ENCODE data around the gene WWC2.

The WWC2 gene

DNA sequence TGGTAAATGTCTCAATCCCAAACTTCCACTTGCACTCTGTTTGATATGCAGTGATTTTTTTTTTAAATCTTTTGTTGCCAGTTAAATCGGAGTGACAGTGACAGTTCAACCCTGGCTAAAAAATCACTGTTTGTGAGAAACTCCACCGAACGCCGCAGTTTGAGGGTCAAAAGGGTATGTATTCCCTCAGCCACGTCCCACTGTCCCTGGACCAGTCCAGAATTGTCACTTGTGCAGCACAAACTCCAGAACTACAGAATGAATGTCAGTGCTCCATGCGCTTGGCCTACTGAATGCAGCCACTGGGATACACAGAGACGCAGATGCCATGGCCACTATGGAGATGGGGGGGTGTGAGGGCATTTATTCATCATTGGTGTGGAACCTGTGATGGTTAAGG lies 186.8 kb downstream of the WWC2 start:
- TF ChIP-seq, protein P1, sequence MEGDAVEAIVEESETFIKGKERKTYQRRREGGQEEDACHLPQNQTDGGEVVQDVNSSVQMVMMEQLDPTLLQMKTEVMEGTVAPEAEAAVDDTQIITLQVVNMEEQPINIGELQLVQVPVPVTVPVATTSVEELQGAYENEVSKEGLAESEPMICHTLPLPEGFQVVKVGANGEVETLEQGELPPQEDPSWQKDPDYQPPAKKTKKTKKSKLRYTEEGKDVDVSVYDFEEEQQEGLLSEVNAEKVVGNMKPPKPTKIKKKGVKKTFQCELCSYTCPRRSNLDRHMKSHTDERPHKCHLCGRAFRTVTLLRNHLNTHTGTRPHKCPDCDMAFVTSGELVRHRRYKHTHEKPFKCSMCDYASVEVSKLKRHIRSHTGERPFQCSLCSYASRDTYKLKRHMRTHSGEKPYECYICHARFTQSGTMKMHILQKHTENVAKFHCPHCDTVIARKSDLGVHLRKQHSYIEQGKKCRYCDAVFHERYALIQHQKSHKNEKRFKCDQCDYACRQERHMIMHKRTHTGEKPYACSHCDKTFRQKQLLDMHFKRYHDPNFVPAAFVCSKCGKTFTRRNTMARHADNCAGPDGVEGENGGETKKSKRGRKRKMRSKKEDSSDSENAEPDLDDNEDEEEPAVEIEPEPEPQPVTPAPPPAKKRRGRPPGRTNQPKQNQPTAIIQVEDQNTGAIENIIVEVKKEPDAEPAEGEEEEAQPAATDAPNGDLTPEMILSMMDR (IDR thresholded peaks at IDR 0.05) = no peak

DNA sequence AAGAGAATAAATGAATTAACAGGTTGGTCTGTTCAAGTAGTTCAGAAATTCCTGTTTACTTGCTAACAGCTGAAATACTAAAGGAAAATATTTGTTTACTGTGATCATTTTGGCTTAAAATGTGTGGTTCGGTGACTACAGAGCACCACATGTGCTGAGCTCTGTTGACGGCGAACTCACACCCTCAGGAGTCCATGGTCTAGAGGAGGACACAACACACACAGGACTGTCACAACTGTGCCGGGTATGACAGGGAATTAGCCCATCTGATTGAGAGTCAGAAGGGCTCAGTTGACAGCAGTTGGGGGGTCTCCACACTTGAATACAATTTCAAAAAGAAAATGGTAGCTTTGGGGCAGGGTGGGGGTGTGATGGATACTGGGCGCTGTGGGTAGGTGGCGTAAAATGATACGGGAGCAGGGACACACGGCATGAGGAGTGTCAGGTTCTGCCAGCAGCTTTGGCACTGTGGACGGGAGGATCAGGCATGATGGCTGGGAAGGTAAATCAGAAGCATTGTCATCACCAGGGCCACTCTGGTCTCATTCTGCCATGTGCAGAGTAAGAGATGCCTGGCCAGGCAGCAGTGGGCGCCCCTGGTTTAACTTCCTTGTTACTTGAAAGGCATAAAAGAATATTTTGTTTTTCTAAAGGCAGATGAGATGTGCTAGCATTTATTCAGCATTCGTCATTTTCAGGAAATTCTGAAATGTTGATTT lies 187.7 kb downstream of the WWC2 start:
- Mint-ChIP-seq H3K4me1 (no peaks in the 10 kb centered on the region), H3K36me3 (ENCODE audit: low read depth) (peaks cover 74% of the 10 kb centered on the region)

More for the DNA sequence above, 186.8 kb downstream of the WWC2 start:
- H3K4me1 Mint-ChIP-seq = no peaks in the 10 kb centered on the region
- no peaks in the 10 kb centered on the region for H3K9me3 Mint-ChIP-seq
- H3K27me3 Mint-ChIP-seq (ENCODE audit: low read depth, poor library complexity) = peaks cover 4% of the 10 kb centered on the region
- H3K27ac Mint-ChIP-seq = peak overlapping the region; percentile 77
- peaks cover 67% of the 10 kb centered on the region for H3K36me3 Mint-ChIP-seq (ENCODE audit: low read depth)
- no peak overlapping the region for H3K4me3 Mint-ChIP-seq
- DNase-seq = no peak

DNA sequence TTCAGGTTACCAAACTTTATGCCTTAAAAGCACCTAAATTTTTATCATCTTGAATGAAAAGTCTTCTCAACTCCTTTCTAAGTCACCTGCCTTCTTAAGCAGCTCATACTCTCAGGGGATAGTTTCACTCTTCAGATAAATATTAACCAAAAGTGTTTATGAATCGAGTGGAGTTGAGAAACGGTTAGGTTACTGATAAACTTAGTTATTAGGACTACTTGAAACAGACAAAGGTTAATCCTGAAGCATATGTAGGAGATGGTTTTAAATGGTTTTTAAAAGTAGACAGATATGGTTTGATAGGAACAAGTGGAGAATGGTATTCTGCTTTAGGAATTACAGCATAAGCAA lies 188.2 kb downstream of the WWC2 start:
- Mint-ChIP-seq H3K4me3 (no peak overlapping the region), H3K27ac (no peak overlapping the region), H3K9me3 (no peaks in the 10 kb centered on the region), H3K4me1 (no peaks in the 10 kb centered on the region), H3K27me3 (ENCODE audit: low read depth, poor library complexity) (peaks cover 6% of the 10 kb centered on the region), H3K36me3 (ENCODE audit: low read depth) (peaks cover 75% of the 10 kb centered on the region)
- DNase-seq = no peak
- TF ChIP-seq, protein P1 (IDR thresholded peaks at IDR 0.05) = no peak

More for the DNA sequence above, 187.7 kb downstream of the WWC2 start:
- Mint-ChIP-seq H3K27ac (peak overlapping the region; percentile 77), H3K9me3 (no peaks in the 10 kb centered on the region), H3K4me3 (no peak overlapping the region), H3K27me3 (ENCODE audit: low read depth, poor library complexity) (peaks cover 6% of the 10 kb centered on the region)
- no peak for DNase-seq
- TF ChIP-seq, protein P1 (IDR thresholded peaks at IDR 0.05) = no peak

DNA sequence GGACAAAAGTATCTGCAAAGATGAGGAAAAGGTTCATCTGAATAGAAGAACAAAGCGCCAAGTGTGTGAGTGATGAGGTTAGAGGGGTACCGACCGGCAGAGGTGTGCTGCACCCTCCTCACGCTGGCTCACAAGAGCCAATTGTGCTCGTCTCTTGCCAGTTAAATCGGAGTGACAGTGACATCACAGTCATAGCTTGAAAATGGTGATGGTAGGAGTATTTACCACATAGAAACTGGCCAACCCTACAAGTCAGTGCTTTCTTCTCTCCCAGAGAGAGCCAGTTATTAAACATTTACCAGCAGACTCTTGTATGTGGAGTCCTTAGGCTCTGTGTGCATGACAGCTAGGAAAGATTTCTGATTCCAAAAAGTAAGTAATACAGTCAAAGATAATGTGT lies 188.6 kb downstream of the WWC2 start:
- peaks cover 6% of the 10 kb centered on the region for H3K27me3 Mint-ChIP-seq (ENCODE audit: low read depth, poor library complexity)
- TF ChIP-seq, protein P1 (IDR thresholded peaks at IDR 0.05) = no peak
- peak overlapping the region; percentile 22 for H3K27ac Mint-ChIP-seq
- H3K36me3 Mint-ChIP-seq (ENCODE audit: low read depth) = peaks cover 75% of the 10 kb centered on the region
- no peaks in the 10 kb centered on the region for H3K9me3 Mint-ChIP-seq
- no peak for DNase-seq
- H3K4me3 Mint-ChIP-seq = no peak overlapping the region
- no peaks in the 10 kb centered on the region for H3K4me1 Mint-ChIP-seq

DNA sequence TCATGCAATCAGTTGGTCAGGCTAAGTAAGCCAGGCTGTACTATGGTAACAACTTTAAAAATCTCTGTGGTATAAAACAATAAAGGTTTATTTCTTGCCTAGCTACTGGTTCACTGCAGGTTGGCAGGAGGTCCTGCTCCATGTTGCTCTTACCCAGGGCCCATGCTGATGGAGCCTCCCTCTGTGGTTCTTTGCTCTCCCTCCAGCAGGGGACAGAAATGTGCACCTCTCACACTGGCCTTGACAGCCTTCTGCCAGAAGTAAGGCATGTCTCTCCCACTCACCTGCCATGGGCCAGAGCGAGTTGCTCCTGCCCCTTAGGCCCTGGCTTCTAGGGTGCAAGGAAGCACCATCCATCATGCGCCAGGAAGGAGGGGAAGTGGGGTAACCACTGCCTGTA lies 189.9 kb downstream of the WWC2 start:
- Mint-ChIP-seq H3K27ac (peak overlapping the region; percentile 90), H3K9me3 (no peaks in the 10 kb centered on the region), H3K4me1 (no peaks in the 10 kb centered on the region), H3K36me3 (ENCODE audit: low read depth) (peaks cover 73% of the 10 kb centered on the region), H3K27me3 (ENCODE audit: low read depth, poor library complexity) (peaks cover 6% of the 10 kb centered on the region), H3K4me3 (no peak overlapping the region)
- no peak for DNase-seq
- TF ChIP-seq, protein P1 (IDR thresholded peaks at IDR 0.05) = no peak

DNA sequence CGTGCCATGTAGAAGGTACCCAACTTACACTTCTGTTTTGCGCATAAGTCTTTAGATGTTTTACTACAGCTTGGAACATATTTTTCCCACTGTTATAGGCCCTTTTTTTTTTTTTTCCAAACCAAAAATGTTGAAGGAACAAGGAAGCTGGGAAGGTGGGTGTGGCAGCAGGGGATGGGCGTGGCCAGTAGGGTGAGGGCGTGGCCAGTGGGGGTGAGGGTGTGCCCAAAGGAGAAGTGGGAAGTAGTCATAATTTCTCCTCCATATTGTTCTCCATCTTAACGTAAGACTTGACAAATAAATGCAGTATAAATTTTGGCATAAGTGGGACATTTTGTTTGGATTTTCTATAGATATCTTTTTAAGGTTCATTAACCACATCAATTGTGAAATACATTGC lies 190.6 kb downstream of the WWC2 start:
- Mint-ChIP-seq H3K4me3 (no peak overlapping the region), H3K27ac (no peak overlapping the region), H3K9me3 (no peaks in the 10 kb centered on the region), H3K27me3 (ENCODE audit: low read depth, poor library complexity) (peaks cover 6% of the 10 kb centered on the region), H3K36me3 (ENCODE audit: low read depth) (peaks cover 73% of the 10 kb centered on the region), H3K4me1 (no peaks in the 10 kb centered on the region)
- TF ChIP-seq, protein P1 (IDR thresholded peaks at IDR 0.05) = no peak
- no peak for DNase-seq

Measured in nephron progenitor cell (in vitro differentiated cells).